PC-3 (cell line): ENCODE measurements around the gene MSMO1.

Source experiments
- EZH2 ChIP-seq: fragments of 300-600 bp; sonication (generic); IDR thresholded peaks from one replicate; pipeline ENCODE4 v1.6.1; 2017; ENCODE audit warnings: antibody characterized with exemption, mild to moderate bottlenecking, low read length; ENCODE audit not compliant: unreplicated experiment
- EZH2phosphoT487 ChIP-seq: fragments of 300-600 bp; sonication (generic); IDR thresholded peaks from 2 replicates; pipeline ENCODE4 v1.6.1; 2018; ENCODE audit warnings: mild to moderate bottlenecking, antibody characterized with exemption, low read length, borderline replicate concordance
- TF ChIP-seq, protein P1 (sequence below): fragments of 300-600 bp; sonication (generic); conservative IDR thresholded peaks from 2 replicates; pipeline ENCODE4 v1.5.1; 2017; ENCODE audit warnings: antibody characterized with exemption, low read depth, mild to moderate bottlenecking, low read length

DNA sequence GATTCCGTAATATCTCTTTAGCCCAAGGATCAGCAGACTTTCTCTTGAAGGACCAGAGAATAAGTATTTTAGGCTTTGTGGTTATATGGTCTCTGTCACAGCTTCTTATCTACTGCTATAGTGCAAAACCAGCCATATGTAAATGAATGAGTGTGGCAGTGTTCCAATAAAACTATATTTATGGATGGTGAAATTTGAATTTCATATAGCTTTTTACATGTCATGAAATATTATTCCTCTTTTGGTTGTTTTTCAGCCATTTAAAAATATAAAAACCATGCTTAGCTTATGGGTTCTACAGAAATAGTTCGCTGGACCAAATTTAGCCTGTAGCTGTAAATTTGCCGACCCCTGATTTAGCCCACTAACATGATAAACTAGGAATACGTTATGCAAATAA, 18.0 kb upstream of the MSMO1 start:
- TF ChIP-seq, protein P1, sequence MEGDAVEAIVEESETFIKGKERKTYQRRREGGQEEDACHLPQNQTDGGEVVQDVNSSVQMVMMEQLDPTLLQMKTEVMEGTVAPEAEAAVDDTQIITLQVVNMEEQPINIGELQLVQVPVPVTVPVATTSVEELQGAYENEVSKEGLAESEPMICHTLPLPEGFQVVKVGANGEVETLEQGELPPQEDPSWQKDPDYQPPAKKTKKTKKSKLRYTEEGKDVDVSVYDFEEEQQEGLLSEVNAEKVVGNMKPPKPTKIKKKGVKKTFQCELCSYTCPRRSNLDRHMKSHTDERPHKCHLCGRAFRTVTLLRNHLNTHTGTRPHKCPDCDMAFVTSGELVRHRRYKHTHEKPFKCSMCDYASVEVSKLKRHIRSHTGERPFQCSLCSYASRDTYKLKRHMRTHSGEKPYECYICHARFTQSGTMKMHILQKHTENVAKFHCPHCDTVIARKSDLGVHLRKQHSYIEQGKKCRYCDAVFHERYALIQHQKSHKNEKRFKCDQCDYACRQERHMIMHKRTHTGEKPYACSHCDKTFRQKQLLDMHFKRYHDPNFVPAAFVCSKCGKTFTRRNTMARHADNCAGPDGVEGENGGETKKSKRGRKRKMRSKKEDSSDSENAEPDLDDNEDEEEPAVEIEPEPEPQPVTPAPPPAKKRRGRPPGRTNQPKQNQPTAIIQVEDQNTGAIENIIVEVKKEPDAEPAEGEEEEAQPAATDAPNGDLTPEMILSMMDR: no peak
- TF ChIP-seq EZH2phosphoT487 (no peak), EZH2 (no peak)
